ENCODE results near the gene CDH15. TPM values are rescaled to one million over a fixed set of nuclear protein-coding genes. Genes with fewer than 3 reads are reported as not detected.

CDH15 gene
- total RNA-seq, 1 donor from 2014 or later, result 0.35 TPM

DNA sequence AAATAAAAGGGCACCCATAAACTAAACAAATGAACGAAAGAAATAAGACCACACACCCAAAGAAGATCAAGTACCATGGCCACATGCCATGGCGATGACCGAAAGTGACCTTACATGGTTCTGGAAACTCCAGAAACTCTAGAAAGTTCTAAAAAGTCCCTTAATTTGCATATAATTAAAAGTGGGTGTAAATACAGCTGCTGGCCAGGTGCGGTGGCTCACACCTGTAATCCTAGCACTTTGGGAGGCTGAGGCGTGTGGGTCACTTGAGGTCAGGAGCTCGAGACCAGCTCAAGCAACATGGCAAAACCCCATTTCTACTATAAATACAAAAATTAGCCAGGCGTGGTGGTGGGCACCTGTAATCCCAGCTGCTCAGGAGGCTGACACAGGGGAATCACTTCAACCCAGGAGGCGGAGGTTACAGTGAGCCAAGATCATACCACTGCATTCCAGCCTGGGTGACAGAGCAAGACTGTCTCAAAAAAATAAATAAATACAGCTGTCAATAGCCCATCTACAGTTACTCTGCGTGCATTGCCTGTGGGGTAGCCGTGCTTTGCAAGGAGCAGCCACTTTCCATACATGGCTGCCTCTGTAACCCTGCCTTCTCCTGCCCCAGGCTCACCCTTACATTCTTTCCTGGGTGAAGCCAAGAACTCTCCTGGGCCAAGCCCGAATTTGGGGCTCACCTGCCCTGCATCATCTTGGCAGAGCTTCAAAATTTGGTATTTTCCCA is 38.8 kb downstream of the CDH15 start:
- Mint-ChIP-seq H3K27ac (ENCODE audit: unreplicated experiment) (no peak overlapping the region), H3K4me1 (ENCODE audit: unreplicated experiment) (no peaks in the 10 kb centered on the region), H3K36me3 (ENCODE audit: unreplicated experiment) (no peaks in the 10 kb centered on the region), H3K27me3 (ENCODE audit: unreplicated experiment) (peaks cover 20% of the 10 kb centered on the region), H3K9me3 (ENCODE audit: unreplicated experiment) (no peaks in the 10 kb centered on the region), H3K4me3 (ENCODE audit: unreplicated experiment) (no peak overlapping the region)
- no peak for DNase-seq (ENCODE audit: extremely low spot score, unreplicated experiment)
- TF ChIP-seq, protein P1, sequence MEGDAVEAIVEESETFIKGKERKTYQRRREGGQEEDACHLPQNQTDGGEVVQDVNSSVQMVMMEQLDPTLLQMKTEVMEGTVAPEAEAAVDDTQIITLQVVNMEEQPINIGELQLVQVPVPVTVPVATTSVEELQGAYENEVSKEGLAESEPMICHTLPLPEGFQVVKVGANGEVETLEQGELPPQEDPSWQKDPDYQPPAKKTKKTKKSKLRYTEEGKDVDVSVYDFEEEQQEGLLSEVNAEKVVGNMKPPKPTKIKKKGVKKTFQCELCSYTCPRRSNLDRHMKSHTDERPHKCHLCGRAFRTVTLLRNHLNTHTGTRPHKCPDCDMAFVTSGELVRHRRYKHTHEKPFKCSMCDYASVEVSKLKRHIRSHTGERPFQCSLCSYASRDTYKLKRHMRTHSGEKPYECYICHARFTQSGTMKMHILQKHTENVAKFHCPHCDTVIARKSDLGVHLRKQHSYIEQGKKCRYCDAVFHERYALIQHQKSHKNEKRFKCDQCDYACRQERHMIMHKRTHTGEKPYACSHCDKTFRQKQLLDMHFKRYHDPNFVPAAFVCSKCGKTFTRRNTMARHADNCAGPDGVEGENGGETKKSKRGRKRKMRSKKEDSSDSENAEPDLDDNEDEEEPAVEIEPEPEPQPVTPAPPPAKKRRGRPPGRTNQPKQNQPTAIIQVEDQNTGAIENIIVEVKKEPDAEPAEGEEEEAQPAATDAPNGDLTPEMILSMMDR (IDR thresholded peaks at IDR 0.05), result no peak

DNA sequence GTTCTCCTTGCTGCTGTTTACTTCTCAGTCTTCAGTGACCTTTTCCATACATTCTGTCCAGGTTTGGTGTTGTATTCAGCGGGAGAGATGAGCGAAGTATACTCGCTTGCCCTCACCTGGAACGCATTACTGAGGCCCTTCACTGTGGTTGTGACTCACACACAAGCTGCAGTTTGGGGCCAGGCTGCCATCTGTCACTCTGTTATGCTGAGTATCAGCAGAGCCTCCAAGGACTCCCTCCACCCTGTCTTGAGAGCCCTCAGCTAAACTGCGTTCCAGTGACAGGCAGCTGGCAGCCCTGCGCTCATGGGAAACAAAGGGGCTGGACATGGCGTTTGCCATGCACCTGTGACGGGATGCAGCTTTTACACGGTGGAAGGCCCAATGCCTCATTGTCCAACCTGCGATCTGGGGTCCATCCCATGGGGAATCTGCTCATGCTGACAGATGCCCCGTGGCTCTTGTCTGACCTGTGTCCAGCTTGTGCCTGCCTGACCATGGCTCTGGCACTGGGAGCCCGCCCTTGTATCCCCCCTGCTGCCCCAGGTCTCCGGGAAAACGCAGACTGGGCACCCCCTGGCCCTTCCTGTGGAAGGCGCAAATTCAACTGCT is 39.5 kb downstream of the CDH15 start:
- DNase-seq (ENCODE audit: extremely low spot score, unreplicated experiment), result no peak
- TF ChIP-seq, protein P1 (IDR thresholded peaks at IDR 0.05), result no peak
- no peaks in the 10 kb centered on the region for H3K36me3 Mint-ChIP-seq (ENCODE audit: unreplicated experiment)
- peaks cover 20% of the 10 kb centered on the region for H3K27me3 Mint-ChIP-seq (ENCODE audit: unreplicated experiment)
- no peak overlapping the region for H3K27ac Mint-ChIP-seq (ENCODE audit: unreplicated experiment)
- no peak overlapping the region for H3K4me3 Mint-ChIP-seq (ENCODE audit: unreplicated experiment)
- H3K9me3 Mint-ChIP-seq (ENCODE audit: unreplicated experiment), result no peaks in the 10 kb centered on the region
- no peaks in the 10 kb centered on the region for H3K4me1 Mint-ChIP-seq (ENCODE audit: unreplicated experiment)

DNA sequence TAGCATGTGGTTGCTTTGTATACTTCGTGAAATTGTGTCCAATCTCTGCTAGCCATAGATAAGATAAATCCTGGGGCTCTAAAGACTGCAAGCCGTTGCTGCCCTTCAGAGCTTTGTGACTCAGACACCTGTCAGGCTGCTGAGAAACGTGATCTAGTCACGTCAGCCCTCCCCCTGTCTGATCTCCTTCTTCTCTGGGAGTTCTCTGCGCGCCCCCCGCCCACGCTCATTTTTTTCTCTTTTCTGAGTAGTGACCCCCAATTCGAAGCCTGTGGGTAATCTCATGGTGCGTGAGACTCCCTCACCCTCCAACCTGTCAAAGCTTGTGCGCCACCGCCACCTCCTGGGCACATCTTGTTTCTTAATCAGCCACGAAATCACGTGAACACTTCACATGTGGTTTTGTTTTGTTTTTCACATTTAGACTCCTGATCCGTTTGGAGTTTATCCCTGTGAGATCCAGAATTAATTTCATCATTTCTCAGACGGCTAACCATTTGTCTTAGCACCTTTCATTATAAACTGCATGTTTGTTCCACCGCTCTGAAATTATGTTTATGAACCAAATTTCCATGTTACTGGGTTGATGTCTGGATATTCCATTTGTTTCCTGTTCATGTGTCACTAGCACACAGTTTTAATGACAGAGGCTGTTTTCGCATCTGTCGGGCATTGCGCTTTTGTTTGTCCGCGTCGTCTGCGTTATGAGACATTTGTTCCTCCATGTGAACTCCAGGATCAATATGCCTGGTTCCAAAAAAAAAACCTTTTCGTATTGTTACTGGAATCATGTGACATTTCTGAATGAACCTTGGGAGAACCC is 45.0 kb downstream of the CDH15 start:
- Mint-ChIP-seq H3K27me3 (ENCODE audit: unreplicated experiment) (no peaks in the 10 kb centered on the region), H3K4me1 (ENCODE audit: unreplicated experiment) (peaks cover 16% of the 10 kb centered on the region), H3K9me3 (ENCODE audit: unreplicated experiment) (no peaks in the 10 kb centered on the region), H3K4me3 (ENCODE audit: unreplicated experiment) (peak overlapping the region; percentile 86), H3K27ac (ENCODE audit: unreplicated experiment) (peak overlapping the region; percentile 82), H3K36me3 (ENCODE audit: unreplicated experiment) (peaks cover 6% of the 10 kb centered on the region)
- TF ChIP-seq, protein P1 (IDR thresholded peaks at IDR 0.05), result peak; percentile 79
- no peak for DNase-seq (ENCODE audit: extremely low spot score, unreplicated experiment)

DNA sequence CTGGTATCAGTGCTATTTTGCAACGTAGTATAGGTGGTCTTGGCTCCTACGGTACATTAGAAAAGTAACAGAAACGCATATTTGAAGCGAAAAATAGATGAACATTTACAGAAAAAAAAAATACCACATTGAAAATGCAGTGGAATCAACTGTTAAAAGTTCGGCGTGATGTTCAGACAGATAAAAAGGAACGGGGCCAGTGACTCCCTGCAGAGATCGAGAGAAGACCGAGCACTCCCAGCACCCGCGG is 45.5 kb downstream of the CDH15 start:
- Mint-ChIP-seq H3K4me3 (ENCODE audit: unreplicated experiment) (peak overlapping the region; percentile 86), H3K9me3 (ENCODE audit: unreplicated experiment) (no peaks in the 10 kb centered on the region), H3K4me1 (ENCODE audit: unreplicated experiment) (peaks cover 16% of the 10 kb centered on the region), H3K27ac (ENCODE audit: unreplicated experiment) (peak overlapping the region; percentile 82), H3K27me3 (ENCODE audit: unreplicated experiment) (no peaks in the 10 kb centered on the region), H3K36me3 (ENCODE audit: unreplicated experiment) (peaks cover 7% of the 10 kb centered on the region)
- DNase-seq (ENCODE audit: extremely low spot score, unreplicated experiment), result no peak
- TF ChIP-seq, protein P1 (IDR thresholded peaks at IDR 0.05), result no peak

Measured in osteocyte (in vitro differentiated cells).